Gastroesophageal sphincter (tissue), 4 donors: ENCODE measurements around the gene TMTC1. TPM values are rescaled to one million over a fixed set of nuclear protein-coding genes. Genes with fewer than 3 reads are reported as not detected.

ENCODE experiments used
- ATAC-seq: fragments of 150-250 bp; one replicate; pipeline ENCODE4 v1.9.1; 2016; ENCODE audit warnings: mild to moderate bottlenecking, moderate library complexity
- H3K27ac ChIP-seq, 4 donors: fragments of 200-600 bp; sonication (generic) in 3 of 4; 1 replicate in 3 of 4; 2 replicates in 1 of 4; pipeline ENCODE4 v1.5.1; 2016 to 2019
- H3K27me3 ChIP-seq: fragments of 200-600 bp; sonication (generic); one replicate; pipeline ENCODE4 v1.5.1; 2019
- H3K36me3 ChIP-seq, 2 donors: fragments of 200-600 bp; sonication (generic); one replicate each; pipeline ENCODE4 v1.5.1; 2019; ENCODE audit warnings: control low read depth in 1 of 2
- H3K4me1 ChIP-seq, 3 donors: fragments of 200-600 bp; sonication (generic); 1 replicate in 2 of 3; 2 replicates in 1 of 3; pipeline ENCODE4 v1.5.1; 2016 to 2019; ENCODE audit warnings: control low read depth in 2 of 3
- H3K4me3 ChIP-seq, 2 donors: fragments of 200-600 bp; sonication (generic); one replicate each; pipeline ENCODE4 v1.5.1; 2019; ENCODE audit warnings: mild to moderate bottlenecking in 1 of 2, moderate library complexity in 1 of 2
- H3K9me3 ChIP-seq, 3 donors: fragments of 200-600 bp; sonication (generic); one replicate each; pipeline ENCODE4 v1.5.1; 2017 to 2019; ENCODE audit warnings: control low read depth in 2 of 3
- EP300 ChIP-seq: sonication (generic); formaldehyde crosslinking; IDR thresholded peaks from one replicate; pipeline ENCODE4 v1.6.1; 2017; ENCODE audit warnings: antibody characterized with exemption, mild to moderate bottlenecking
- POLR2A ChIP-seq, 2 donors: fragments of 450-650 bp; IDR thresholded peaks; one replicate each; pipeline ENCODE4 v1.6.1; 2017; ENCODE audit warnings: antibody characterized with exemption in 2 of 2, mild to moderate bottlenecking in 2 of 2, moderate library complexity in 1 of 2
- POLR2AphosphoS5 ChIP-seq: sonication (generic); formaldehyde crosslinking; IDR thresholded peaks from one replicate; pipeline ENCODE4 v1.6.1; 2017; ENCODE audit warnings: antibody characterized with exemption
- WGBS, 2 donors: methylation state at CpG; one replicate each; pipeline ENCODE4 v1.1.5; 2018; ENCODE audit warnings: low coverage in 1 of 2; 5-methylcytosine and 5-hydroxymethylcytosine counted together
- total RNA-seq, 4 donors: library from RNA; depleted of rRNA; stranded (reverse); fragments of >200 nt; gene quantifications; one replicate each; pipeline ENCODE4 v1.1.0, GENCODE V29; 2016
- TF ChIP-seq, protein P1 (sequence below), 4 experiments: fragments of 200-600 bp in 2 of 4; fragments of 450-650 bp in 2 of 4; sonication (generic) in 1 of 4; IDR thresholded peaks; one replicate each; pipeline ENCODE4 v1.5.1; 2017 to 2019; ENCODE audit warnings: antibody characterized with exemption in 4 of 4, mild to moderate bottlenecking in 2 of 4, moderate library complexity in 2 of 4

TMTC1 gene
- total RNA-seq, 4 donors from 2014 or later, result 94.0 to 190 (median 117) TPM

DNA sequence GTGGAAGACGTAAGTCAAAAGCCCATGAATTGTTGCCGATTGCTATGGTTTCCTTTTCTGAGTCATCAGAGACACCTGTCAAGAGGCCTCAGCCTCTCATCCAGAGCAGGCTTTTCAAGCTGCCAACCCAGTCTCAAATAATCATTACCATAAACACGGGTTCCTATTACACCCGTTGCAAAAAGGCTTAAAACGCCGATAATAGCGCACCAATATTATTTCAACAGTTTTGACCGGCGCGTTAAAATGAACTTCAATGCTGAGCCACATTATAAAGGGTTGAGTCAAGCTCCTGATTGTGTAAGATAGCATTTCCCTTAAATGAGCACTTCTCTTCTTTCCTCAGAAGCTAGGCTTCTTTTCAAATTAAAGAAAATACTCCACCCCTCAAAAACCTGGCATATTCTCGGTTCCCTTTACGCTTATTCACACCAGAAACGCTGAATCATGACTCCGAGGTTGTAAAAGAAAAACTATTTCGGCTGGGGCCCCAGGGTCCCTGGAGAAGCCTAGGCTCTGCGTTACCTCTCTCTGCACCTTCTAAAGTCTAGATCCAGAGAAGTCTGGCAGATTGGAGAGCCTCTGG, 1.4 kb downstream of the TMTC1 start:
- peaks cover 0 to 3% (median 0%) of the 10 kb centered on the region in 3 donors for H3K9me3 ChIP-seq
- WGBS, 2 donors, result 4 to 13% methylated on average over 13 to 16 of the region's 16 CpGs
- peak; percentile 87 for TF ChIP-seq POLR2AphosphoS5
- TF ChIP-seq, protein P1, sequence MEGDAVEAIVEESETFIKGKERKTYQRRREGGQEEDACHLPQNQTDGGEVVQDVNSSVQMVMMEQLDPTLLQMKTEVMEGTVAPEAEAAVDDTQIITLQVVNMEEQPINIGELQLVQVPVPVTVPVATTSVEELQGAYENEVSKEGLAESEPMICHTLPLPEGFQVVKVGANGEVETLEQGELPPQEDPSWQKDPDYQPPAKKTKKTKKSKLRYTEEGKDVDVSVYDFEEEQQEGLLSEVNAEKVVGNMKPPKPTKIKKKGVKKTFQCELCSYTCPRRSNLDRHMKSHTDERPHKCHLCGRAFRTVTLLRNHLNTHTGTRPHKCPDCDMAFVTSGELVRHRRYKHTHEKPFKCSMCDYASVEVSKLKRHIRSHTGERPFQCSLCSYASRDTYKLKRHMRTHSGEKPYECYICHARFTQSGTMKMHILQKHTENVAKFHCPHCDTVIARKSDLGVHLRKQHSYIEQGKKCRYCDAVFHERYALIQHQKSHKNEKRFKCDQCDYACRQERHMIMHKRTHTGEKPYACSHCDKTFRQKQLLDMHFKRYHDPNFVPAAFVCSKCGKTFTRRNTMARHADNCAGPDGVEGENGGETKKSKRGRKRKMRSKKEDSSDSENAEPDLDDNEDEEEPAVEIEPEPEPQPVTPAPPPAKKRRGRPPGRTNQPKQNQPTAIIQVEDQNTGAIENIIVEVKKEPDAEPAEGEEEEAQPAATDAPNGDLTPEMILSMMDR (IDR thresholded peaks at IDR 0.05), result no peak
- no peak for TF ChIP-seq EP300
- TF ChIP-seq POLR2A (IDR thresholded peaks at IDR 0.05), result no peak

DNA sequence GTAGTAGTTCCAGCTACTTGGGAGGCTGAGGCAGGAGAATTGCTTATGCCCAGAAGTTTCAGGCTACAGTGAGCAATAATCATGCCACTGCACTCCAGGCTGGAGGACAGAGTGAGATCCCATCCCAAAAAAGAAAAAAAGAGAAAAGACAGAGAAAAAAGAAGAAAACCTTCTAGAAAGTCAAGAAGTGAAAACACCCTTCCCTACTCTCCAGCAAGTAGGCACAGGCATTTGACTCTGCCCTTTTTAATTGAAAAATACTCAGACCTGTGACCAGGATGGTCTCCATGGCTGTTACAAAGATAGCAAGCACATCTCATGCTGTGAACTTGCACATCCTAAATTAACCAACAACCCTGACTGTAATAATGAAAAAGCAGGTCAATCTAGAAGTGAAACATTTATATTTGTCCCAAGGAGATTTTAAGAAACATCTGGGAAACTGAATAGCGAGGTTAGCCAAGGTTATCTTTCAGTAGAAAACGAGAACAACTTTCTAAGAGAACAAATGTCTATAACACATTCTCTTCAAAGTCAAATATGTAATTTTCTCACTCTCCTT, 2.0 kb downstream of the TMTC1 start:
- H3K9me3 ChIP-seq, result peaks cover 0 to 3% (median 0%) of the 10 kb centered on the region in 3 donors
- peak overlapping the region; percentile 59 to 93 (median 86) for H3K27ac ChIP-seq
- H3K27me3 ChIP-seq, result no peaks in the 10 kb centered on the region
- peak overlapping the region; percentile 81 to 98 for H3K4me3 ChIP-seq
- TF ChIP-seq POLR2A (IDR thresholded peaks at IDR 0.05) (no peak), EP300 (no peak), POLR2AphosphoS5 (no peak)
- TF ChIP-seq, protein P1 (IDR thresholded peaks at IDR 0.05), result no peak
- H3K36me3 ChIP-seq, result no peaks in the 10 kb centered on the region
- H3K4me1 ChIP-seq, result peaks cover 3 to 48% (median 3%) of the 10 kb centered on the region in 3 donors
- 40 to 63% methylated on average over 2 of the region's 2 CpGs for WGBS, 2 donors
- no peak for ATAC-seq

More for the DNA sequence above, 1.4 kb downstream of the TMTC1 start:
- Histone ChIP-seq H3K36me3 (no peaks in the 10 kb centered on the region), H3K27ac (peak overlapping the region; percentile 59 to 93 (median 86)), H3K4me1 (peaks cover 3 to 45% (median 3%) of the 10 kb centered on the region in 3 donors), H3K27me3 (no peaks in the 10 kb centered on the region), H3K4me3 (peak overlapping the region; percentile 81 to 98)
- ATAC-seq, result peak; percentile 68

DNA sequence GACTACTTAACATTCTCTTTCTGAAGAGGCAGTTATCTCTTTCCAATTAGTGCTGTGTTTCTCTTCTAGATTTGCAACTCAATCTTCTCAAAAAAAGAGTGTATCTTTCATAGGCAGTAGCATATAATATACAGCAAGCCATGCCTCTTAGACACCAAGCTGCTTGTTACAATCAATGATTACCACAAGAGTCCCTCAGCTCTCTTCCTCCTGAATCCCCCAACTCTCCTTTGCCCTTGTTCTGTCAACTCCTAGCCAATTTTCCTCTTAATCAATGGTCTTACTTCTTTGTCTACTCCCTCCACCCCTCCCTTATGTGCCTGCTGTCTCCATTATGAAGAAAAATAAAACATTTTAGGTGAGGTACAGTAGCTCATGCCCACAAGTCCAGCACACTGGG, 2.6 kb downstream of the TMTC1 start:
- H3K4me3 ChIP-seq, result peak overlapping the region; percentile 81 to 98
- no peak for TF ChIP-seq EP300
- TF ChIP-seq, protein P1 (IDR thresholded peaks at IDR 0.05), result no peak
- TF ChIP-seq POLR2AphosphoS5, result no peak
- TF ChIP-seq POLR2A (IDR thresholded peaks at IDR 0.05), result no peak
- H3K9me3 ChIP-seq, result peaks cover 0 to 3% (median 0%) of the 10 kb centered on the region in 3 donors
- H3K4me1 ChIP-seq, result peaks cover 3 to 48% (median 3%) of the 10 kb centered on the region in 3 donors
- H3K27ac ChIP-seq, result peak overlapping the region in 2 of 4 donors; percentile 92 to 93
- H3K27me3 ChIP-seq, result no peaks in the 10 kb centered on the region
- no peaks in the 10 kb centered on the region for H3K36me3 ChIP-seq
- no peak for ATAC-seq

DNA sequence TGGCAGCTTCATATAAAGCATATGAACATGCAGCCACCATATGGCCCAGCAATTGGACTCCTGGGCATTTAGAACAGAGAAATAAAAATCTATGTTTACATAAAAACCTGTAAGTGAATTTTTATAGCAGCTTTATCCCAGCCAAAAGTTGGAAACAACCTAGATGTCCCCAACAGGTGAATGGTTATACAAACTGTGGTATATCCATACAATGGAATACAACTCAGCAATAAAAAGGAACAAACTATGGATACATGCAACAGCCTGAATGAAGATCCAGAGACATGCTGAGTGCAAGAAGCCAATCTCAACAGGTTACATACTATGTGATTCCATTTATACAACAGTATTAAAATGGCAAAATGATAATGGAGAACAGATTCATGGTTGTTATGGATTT, 3.7 kb downstream of the TMTC1 start:
- H3K27me3 ChIP-seq, result no peaks in the 10 kb centered on the region
- TF ChIP-seq, protein P1 (IDR thresholded peaks at IDR 0.05), result no peak
- no peak for TF ChIP-seq EP300
- TF ChIP-seq POLR2A (IDR thresholded peaks at IDR 0.05), result no peak
- no peak for TF ChIP-seq POLR2AphosphoS5
- H3K4me1 ChIP-seq, result peaks cover 3 to 48% (median 3%) of the 10 kb centered on the region in 3 donors
- no peak overlapping the region for H3K27ac ChIP-seq
- no peak for ATAC-seq
- H3K36me3 ChIP-seq, result peaks cover 0 to 9% of the 10 kb centered on the region in 2 donors
- peaks cover 0 to 9% (median 0%) of the 10 kb centered on the region in 3 donors for H3K9me3 ChIP-seq
- no peak overlapping the region for H3K4me3 ChIP-seq

DNA sequence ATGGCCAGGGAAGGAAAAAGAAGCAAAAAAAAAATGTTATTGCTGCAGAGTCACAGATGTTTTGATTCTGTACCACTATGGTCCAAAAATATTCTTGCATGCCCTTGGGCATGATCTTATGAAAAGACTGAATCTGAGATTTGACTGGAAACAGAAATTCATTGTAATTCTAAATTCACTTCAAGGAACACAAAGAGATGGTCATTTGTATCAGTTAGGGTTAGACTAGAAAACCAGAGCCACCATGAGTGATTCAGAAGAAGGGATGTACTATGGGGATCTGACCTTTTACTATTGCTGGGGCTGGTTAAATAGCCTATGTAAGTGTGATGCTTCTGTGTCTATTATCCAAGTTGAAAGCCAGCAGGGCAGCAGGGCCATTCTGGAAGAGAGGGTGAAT, 5.2 kb downstream of the TMTC1 start:
- H3K4me3 ChIP-seq, result no peak overlapping the region
- H3K27me3 ChIP-seq, result no peaks in the 10 kb centered on the region
- H3K4me1 ChIP-seq, result peaks cover 3 to 40% (median 3%) of the 10 kb centered on the region in 3 donors
- peaks cover 0 to 9% of the 10 kb centered on the region in 2 donors for H3K36me3 ChIP-seq
- ATAC-seq, result no peak
- H3K27ac ChIP-seq, result no peak overlapping the region
- TF ChIP-seq EP300 (no peak), POLR2A (IDR thresholded peaks at IDR 0.05) (no peak), POLR2AphosphoS5 (no peak)
- TF ChIP-seq, protein P1 (IDR thresholded peaks at IDR 0.05), result no peak
- peaks cover 0 to 9% (median 0%) of the 10 kb centered on the region in 3 donors for H3K9me3 ChIP-seq
